Measurements from ENCODE around the gene PCDHA2.
"Not testable (repeated sequence)": the region's sequence is repeated elsewhere in the genome, so short reads cannot be mapped to it uniquely, and the experiment has no call there.

Gene PCDHA2

GRCh38 chr5:140785905-140786686 lies 8.6 kb upstream of the PCDHA2 start, which contains the start of gene PCDHA1:
PCDHA1 (plus strand) TSS chr5:140786140.
- no peak within 1 kb of the TSS for H3K27ac Mint-ChIP-seq
- no peak for TF ChIP-seq CTCF (IDR thresholded peaks at IDR 0.05; ENCODE audit: unreplicated experiment in 3 of 3)
- no peak within 1 kb of the TSS for H3K4me3 Mint-ChIP-seq
- H3K27me3 Mint-ChIP-seq (ENCODE audit: low read depth): no peaks in the 10 kb centered on the region
- H3K4me1 Mint-ChIP-seq: no peaks in the 10 kb centered on the region
- H3K36me3 Mint-ChIP-seq (ENCODE audit: low read depth): peaks cover 15% of the 10 kb centered on the region
- H3K9me3 Mint-ChIP-seq: peaks cover 52% of the 10 kb centered on the region

- peaks cover 54% of the 10 kb centered on the region for H3K9me3 Mint-ChIP-seq
- H3K27me3 Mint-ChIP-seq (ENCODE audit: low read depth); H3K4me1 Mint-ChIP-seq; H3K27ac Mint-ChIP-seq; H3K4me3 Mint-ChIP-seq: not testable (repeated sequence)
- H3K36me3 Mint-ChIP-seq (ENCODE audit: low read depth): peaks cover 15% of the 10 kb centered on the region
These were observed 7.2 kb upstream of the PCDHA2 start for GRCh38 chr5:140787422-140787821.

DNA sequence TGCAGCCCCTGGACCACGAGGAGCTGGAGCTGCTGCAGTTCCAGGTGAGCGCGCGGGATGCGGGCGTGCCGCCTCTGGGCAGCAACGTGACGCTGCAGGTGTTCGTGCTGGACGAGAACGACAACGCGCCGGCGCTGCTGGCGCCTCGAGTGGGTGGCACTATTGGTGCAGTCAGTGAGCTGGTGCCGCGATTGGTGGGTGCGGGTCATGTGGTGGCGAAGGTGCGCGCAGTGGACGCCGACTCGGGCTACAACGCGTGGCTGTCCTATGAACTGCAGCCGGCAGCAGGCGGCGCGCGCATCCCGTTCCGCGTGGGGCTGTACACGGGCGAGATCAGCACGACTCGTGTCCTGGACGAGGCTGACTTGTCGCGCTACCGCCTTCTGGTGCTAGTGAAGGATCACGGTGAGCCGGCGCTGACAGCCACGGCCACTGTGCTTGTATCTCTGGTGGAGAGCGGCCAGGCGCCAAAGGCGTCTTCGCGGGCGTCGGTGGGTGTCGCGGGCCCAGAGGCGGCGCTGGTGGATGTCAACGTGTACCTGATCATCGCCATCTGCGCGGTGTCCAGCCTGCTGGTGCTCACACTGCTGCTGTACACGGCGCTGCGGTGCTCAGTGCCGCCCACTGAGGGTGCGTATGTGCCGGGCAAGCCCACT lies 6.7 kb upstream of the PCDHA2 start:
- H3K4me3 Mint-ChIP-seq; H3K27me3 Mint-ChIP-seq (ENCODE audit: low read depth); H3K4me1 Mint-ChIP-seq; H3K27ac Mint-ChIP-seq: not testable (repeated sequence)
- Mint-ChIP-seq H3K9me3 (peaks cover 54% of the 10 kb centered on the region), H3K36me3 (ENCODE audit: low read depth) (peaks cover 16% of the 10 kb centered on the region)

- no peak overlapping the region for H3K4me3 Mint-ChIP-seq
- H3K27me3 Mint-ChIP-seq (ENCODE audit: low read depth): no peaks in the 10 kb centered on the region
- H3K4me1 Mint-ChIP-seq: no peaks in the 10 kb centered on the region
- no peak overlapping the region for H3K27ac Mint-ChIP-seq
- TF ChIP-seq CTCF (IDR thresholded peaks at IDR 0.05; ENCODE audit: unreplicated experiment in 3 of 3): no peak
- peaks cover 32% of the 10 kb centered on the region for H3K36me3 Mint-ChIP-seq (ENCODE audit: low read depth)
- peaks cover 61% of the 10 kb centered on the region for H3K9me3 Mint-ChIP-seq
These were observed 3.6 kb upstream of the PCDHA2 start for GRCh38 chr5:140791089-140791488.

DNA sequence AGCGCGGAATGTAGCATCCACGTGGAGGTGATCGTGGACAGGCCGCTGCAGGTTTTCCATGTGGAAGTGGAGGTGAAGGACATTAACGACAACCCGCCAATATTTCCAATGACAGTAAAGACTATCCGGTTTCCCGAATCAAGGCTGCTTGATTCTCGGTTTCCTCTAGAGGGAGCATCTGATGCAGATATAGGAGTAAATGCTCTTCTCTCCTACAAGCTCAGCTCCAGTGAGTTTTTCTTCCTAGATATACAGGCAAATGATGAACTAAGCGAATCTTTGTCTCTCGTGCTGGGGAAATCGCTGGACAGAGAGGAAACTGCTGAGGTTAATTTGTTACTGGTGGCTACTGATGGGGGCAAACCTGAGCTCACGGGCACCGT lies 598 bp downstream of the PCDHA2 start:
- Mint-ChIP-seq H3K4me1 (no peaks in the 10 kb centered on the region), H3K36me3 (ENCODE audit: low read depth) (peaks cover 41% of the 10 kb centered on the region), H3K4me3 (peak overlapping the region; percentile 78 to 89 (median 86)), H3K27ac (peak overlapping the region in 1 of 3 experiments; percentile 67), H3K27me3 (ENCODE audit: low read depth) (no peaks in the 10 kb centered on the region), H3K9me3 (peaks cover 55% of the 10 kb centered on the region)
- no peak for TF ChIP-seq CTCF (IDR thresholded peaks at IDR 0.05; ENCODE audit: unreplicated experiment in 3 of 3)

DNA sequence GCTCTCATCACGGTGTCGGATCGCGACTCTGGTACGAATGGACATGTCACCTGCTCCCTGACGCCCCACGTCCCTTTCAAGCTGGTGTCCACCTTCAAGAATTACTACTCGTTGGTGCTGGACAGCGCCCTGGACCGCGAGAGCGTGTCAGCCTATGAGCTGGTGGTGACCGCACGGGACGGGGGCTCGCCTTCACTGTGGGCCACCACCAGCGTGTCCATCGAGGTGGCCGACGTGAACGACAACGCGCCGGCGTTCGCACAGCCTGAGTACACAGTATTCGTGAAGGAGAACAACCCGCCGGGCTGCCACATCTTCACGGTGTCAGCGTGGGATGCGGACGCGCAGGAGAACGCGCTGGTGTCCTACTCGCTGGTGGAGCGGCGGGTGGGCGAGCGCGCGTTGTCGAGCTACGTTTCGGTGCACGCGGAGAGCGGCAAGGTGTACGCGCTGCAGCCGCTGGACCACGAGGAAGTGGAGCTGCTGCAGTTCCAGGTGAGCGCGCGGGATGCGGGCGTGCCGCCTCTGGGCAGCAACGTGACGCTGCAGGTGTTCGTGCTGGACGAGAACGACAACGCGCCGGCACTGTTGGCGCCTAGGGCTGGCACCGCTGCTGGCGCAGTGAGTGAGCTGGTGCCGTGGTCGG lies 1.5 kb downstream of the PCDHA2 start:
- not testable (repeated sequence) for H3K4me3 Mint-ChIP-seq; H3K4me1 Mint-ChIP-seq; H3K27me3 Mint-ChIP-seq (ENCODE audit: low read depth); H3K27ac Mint-ChIP-seq
- Mint-ChIP-seq H3K36me3 (ENCODE audit: low read depth) (peaks cover 50% of the 10 kb centered on the region), H3K9me3 (peaks cover 55% of the 10 kb centered on the region)

- Mint-ChIP-seq H3K27ac (no peak overlapping the region), H3K36me3 (ENCODE audit: low read depth) (peaks cover 55% of the 10 kb centered on the region), H3K27me3 (ENCODE audit: low read depth) (no peaks in the 10 kb centered on the region), H3K9me3 (peaks cover 49% of the 10 kb centered on the region), H3K4me1 (no peaks in the 10 kb centered on the region), H3K4me3 (no peak overlapping the region)
- no peak for TF ChIP-seq CTCF (IDR thresholded peaks at IDR 0.05; ENCODE audit: unreplicated experiment in 3 of 3)
These were observed 2.1 kb downstream of the PCDHA2 start for GRCh38 chr5:140796718-140797095.

Measured in nephron (organoid).